Prostate gland (tissue), 2 donors: ENCODE data around the gene ADK.

Experiments used
- POLR2A ChIP-seq: fragments of 450-650 bp; IDR thresholded peaks from one replicate; pipeline ENCODE4 v1.6.1; 2016; ENCODE audit warnings: antibody characterized with exemption, mild to moderate bottlenecking
- POLR2AphosphoS5 ChIP-seq: sonication (generic); formaldehyde crosslinking; IDR thresholded peaks from one replicate; pipeline ENCODE4 v1.6.1; 2017; ENCODE audit warnings: antibody characterized with exemption
- TF ChIP-seq, protein P1 (sequence below), 4 experiments: fragments of 200-600 bp in 2 of 4; fragments of 450-650 bp in 2 of 4; sonication (generic) in 2 of 4; IDR thresholded peaks; 1 replicate in 3 of 4; 2 replicates in 1 of 4; pipeline ENCODE4 v1.5.1; 2016 to 2019; ENCODE audit warnings: antibody characterized with exemption in 4 of 4, mild to moderate bottlenecking in 2 of 4, moderate library complexity in 2 of 4

DNA sequence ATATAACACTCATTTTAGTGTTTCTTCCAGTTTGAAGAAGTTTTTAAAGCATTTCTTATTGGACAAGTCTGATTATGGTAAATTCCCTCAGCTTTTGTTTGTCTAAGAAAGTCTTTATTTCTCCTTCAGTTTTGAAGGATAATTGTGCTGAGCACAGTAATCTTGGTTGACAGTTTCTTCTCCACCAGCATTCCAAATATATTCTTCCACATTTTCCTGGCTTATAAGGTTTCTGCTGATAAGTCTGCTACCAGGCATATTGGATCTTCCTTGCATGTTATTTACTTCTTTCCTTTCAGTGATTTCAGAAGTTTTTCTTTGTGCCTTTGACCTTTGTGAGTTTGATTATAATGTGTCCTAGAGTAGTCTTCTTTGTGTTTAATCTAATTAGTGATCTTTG is 210.7 kb downstream of the ADK start:
- no peak for TF ChIP-seq POLR2A
- TF ChIP-seq, protein P1, sequence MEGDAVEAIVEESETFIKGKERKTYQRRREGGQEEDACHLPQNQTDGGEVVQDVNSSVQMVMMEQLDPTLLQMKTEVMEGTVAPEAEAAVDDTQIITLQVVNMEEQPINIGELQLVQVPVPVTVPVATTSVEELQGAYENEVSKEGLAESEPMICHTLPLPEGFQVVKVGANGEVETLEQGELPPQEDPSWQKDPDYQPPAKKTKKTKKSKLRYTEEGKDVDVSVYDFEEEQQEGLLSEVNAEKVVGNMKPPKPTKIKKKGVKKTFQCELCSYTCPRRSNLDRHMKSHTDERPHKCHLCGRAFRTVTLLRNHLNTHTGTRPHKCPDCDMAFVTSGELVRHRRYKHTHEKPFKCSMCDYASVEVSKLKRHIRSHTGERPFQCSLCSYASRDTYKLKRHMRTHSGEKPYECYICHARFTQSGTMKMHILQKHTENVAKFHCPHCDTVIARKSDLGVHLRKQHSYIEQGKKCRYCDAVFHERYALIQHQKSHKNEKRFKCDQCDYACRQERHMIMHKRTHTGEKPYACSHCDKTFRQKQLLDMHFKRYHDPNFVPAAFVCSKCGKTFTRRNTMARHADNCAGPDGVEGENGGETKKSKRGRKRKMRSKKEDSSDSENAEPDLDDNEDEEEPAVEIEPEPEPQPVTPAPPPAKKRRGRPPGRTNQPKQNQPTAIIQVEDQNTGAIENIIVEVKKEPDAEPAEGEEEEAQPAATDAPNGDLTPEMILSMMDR (IDR thresholded peaks at IDR 0.05) = no peak
- no peak for TF ChIP-seq POLR2AphosphoS5
